A549 (cell line): ENCODE results near the gene CTDSPL. TPM values are rescaled to one million over a fixed set of nuclear protein-coding genes. Genes with fewer than 3 reads are reported as not detected.

Experiments
- ATAC-seq, 2 experiments: fragments of 200-7000 bp in 1 of 2; fragments of >200 bp in 1 of 2; cut with Nextera tagmentation in 1 of 2; cut with Tn5 transposase in 1 of 2; 3 replicates each; pipeline versions ENCODE4 v1.8.0 to v1.9.1; 2018 to 2020; ENCODE audit warnings: mild to moderate bottlenecking in 1 of 2, moderate library complexity in 1 of 2
- CTCF ChIA-PET: fragments of 300-600 bp; sonication (Branson Sonifier 250); formaldehyde crosslinking; extraction: SDS; loops from one replicate; lab custom pipeline; 2021; ENCODE audit warnings: antibody characterized with exemption, inconsistent platforms; lab: Yijun Ruan, JAX
- POLR2A ChIA-PET: fragments of 350-600 bp; formaldehyde crosslinking; extraction: SDS; loops from one replicate; lab custom pipeline; 2021; ENCODE audit warnings: antibody characterized with exemption, inconsistent platforms; lab: Yijun Ruan, JAX
- DNase-seq, 2 experiments: peaks; one replicate each; pipeline versions ENCODE4 v3.0.0 to v3.0.0-alpha.2; 2011 to 2016; ENCODE audit warnings: low read depth in 1 of 2, low spot score in 1 of 2
- FAIRE-seq: peaks from 2 replicates; lab custom pipeline; 2011; peaks lifted over from hg19 to GRCh38; lab: Jason Lieb, UNC
- H3K27ac ChIP-seq, 2 experiments: fragments of >200 bp; sonication (Bioruptor Twin); formaldehyde crosslinking; 3 replicates each; pipeline ENCODE4 v1.5.1; 2016 to 2017
- H3K4me1 ChIP-seq: fragments of >200 bp; sonication (Bioruptor Twin); formaldehyde crosslinking; 3 replicates; pipeline ENCODE4 v1.6.1; 2016
- H3K4me2 ChIP-seq: fragments of >200 bp; sonication (Bioruptor Twin); formaldehyde crosslinking; 3 replicates; pipeline ENCODE4 v1.6.1; 2016
- H3K4me3 ChIP-seq: fragments of >200 bp; sonication (Bioruptor Twin); formaldehyde crosslinking; 3 replicates; pipeline ENCODE4 v1.5.1; 2016
- H3K9me3 ChIP-seq: fragments of >200 bp; sonication (Bioruptor Twin); formaldehyde crosslinking; 3 replicates; pipeline ENCODE4 v1.6.1; 2016
- BHLHE40 ChIP-seq: IDR thresholded peaks from 2 replicates; pipeline ENCODE4 v1.6.1; 2012; ENCODE audit warnings: low read depth, low read length, inconsistent platforms
- CBX2 ChIP-seq: fragments of 200-600 bp; sonication (generic); IDR thresholded peaks from 2 replicates; pipeline ENCODE4 v1.6.1; 2016; ENCODE audit warnings: low read depth, mild to moderate bottlenecking, borderline replicate concordance
- CBX8 ChIP-seq: fragments of 200-600 bp; sonication (generic); IDR thresholded peaks from 2 replicates; pipeline ENCODE4 v1.6.1; 2016
- EHMT2 ChIP-seq: fragments of 200-600 bp; sonication (generic); IDR thresholded peaks from 2 replicates; pipeline ENCODE4 v1.6.1; 2016; ENCODE audit warnings: antibody characterized with exemption, low read depth, mild to moderate bottlenecking, moderate library complexity
- ELK1 ChIP-seq: fragments of 150-350 bp; IDR thresholded peaks from 2 replicates; pipeline ENCODE4 v1.6.1; 2014; ENCODE audit warnings: low read depth, mild to moderate bottlenecking, low read length
- FOXS1 ChIP-seq: fragments of 250-450 bp; sonication (Bioruptor Pico); IDR thresholded peaks from 2 replicates; pipeline ENCODE4 v1.5.0; 2020; ENCODE audit warnings: mild to moderate bottlenecking, moderate library complexity
- HOXB13 ChIP-seq: fragments of 250-450 bp; sonication (Bioruptor Pico); IDR thresholded peaks from 2 replicates; pipeline ENCODE4 v1.5.0; 2020; ENCODE audit warnings: low read depth, mild to moderate bottlenecking, moderate library complexity
- JUN ChIP-seq, 2 experiments: fragments of >200 bp; sonication (Bioruptor Twin); formaldehyde crosslinking; IDR thresholded peaks; 2 replicates in 1 of 2; 3 replicates in 1 of 2; pipeline ENCODE4 v1.6.1; 2016 to 2017
- JUNB ChIP-seq: fragments of >200 bp; sonication (Bioruptor Twin); formaldehyde crosslinking; IDR thresholded peaks from 2 replicates; pipeline ENCODE4 v1.6.1; 2016
- KDM1A ChIP-seq: fragments of 200-600 bp; sonication (generic); IDR thresholded peaks from 2 replicates; pipeline ENCODE4 v1.6.1; 2016; ENCODE audit warnings: low read depth, mild to moderate bottlenecking
- MAZ ChIP-seq: fragments of 150-350 bp; IDR thresholded peaks from 2 replicates; pipeline ENCODE4 v1.6.1; 2014; ENCODE audit warnings: antibody characterized with exemption, low read depth, low read length, borderline replicate concordance
- NPAS2 ChIP-seq: fragments of 250-450 bp; sonication (Bioruptor Pico); IDR thresholded peaks from 2 replicates; pipeline ENCODE4 v1.8.0; 2022; ENCODE audit warnings: mild to moderate bottlenecking, moderate library complexity, borderline replicate concordance
- PHF8 ChIP-seq: fragments of 200-600 bp; sonication (generic); IDR thresholded peaks from 2 replicates; pipeline ENCODE4 v1.6.1; 2016; ENCODE audit warnings: low read depth, mild to moderate bottlenecking, antibody characterized with exemption, moderate library complexity, borderline replicate concordance
- RARB ChIP-seq: fragments of 250-450 bp; sonication (Bioruptor Pico); IDR thresholded peaks from 2 replicates; pipeline ENCODE4 v1.8.0; 2021; ENCODE audit warnings: mild to moderate bottlenecking, moderate library complexity
- RCOR1 ChIP-seq: fragments of 150-350 bp; IDR thresholded peaks from 2 replicates; pipeline ENCODE4 v1.6.1; 2014; ENCODE audit warnings: antibody characterized with exemption, low read length, low read depth
- RNF2 ChIP-seq: fragments of 200-600 bp; sonication (generic); IDR thresholded peaks from 2 replicates; pipeline ENCODE4 v1.6.1; 2016; ENCODE audit warnings: low read depth, mild to moderate bottlenecking, antibody characterized with exemption, moderate library complexity, borderline replicate concordance
- TP53 ChIP-seq: fragments of 250-450 bp; sonication (Bioruptor Pico); IDR thresholded peaks from 2 replicates; pipeline ENCODE4 v1.5.0; 2021; ENCODE audit warnings: mild to moderate bottlenecking, moderate library complexity
- ZNF302 ChIP-seq: fragments of 250-450 bp; sonication (Bioruptor Pico); IDR thresholded peaks from 2 replicates; pipeline ENCODE4 v1.9.0; 2021; ENCODE audit warnings: inconsistent platforms, mild to moderate bottlenecking, moderate library complexity
- ZSCAN20 ChIP-seq: fragments of 250-450 bp; sonication (Bioruptor Pico); IDR thresholded peaks from 2 replicates; pipeline ENCODE4 v1.8.0; 2022; ENCODE audit warnings: mild to moderate bottlenecking, moderate library complexity
- WGBS: methylation state at CpG from one replicate; pipeline ENCODE4 v1.1.6; 2017; ENCODE audit errors: missing lambda C conversion rate; 5-methylcytosine and 5-hydroxymethylcytosine counted together
- polyA plus RNA-seq, 4 experiments: library from polyadenylated mRNA; depleted of rRNA in 3 of 4; stranded (reverse); fragments of >200 nt; fragmentation: RNase III in 1 of 4; extraction: RNeasy Plus Mini Kit Qiagen cat#74134 plus additional on column Dnase treatment in 1 of 4; gene quantifications; 2 replicates in 3 of 4; 3 replicates in 1 of 4; pipeline ENCODE4 v1.2.3, GENCODE V29; 2011 to 2017
- TF ChIP-seq, protein P1 (sequence below): IDR thresholded peaks from 2 replicates; pipeline ENCODE4 v1.6.1; 2012
- TF ChIP-seq, protein P2 (sequence below): fragments of >200 bp; sonication (Bioruptor Twin); formaldehyde crosslinking; IDR thresholded peaks from 3 replicates; pipeline ENCODE4 v1.6.1; 2016
- TF ChIP-seq, protein P3 (sequence below): fragments of 250-450 bp; sonication (Bioruptor Pico); IDR thresholded peaks from 2 replicates; pipeline ENCODE4 v1.5.0; 2020; ENCODE audit warnings: low read depth, mild to moderate bottlenecking, moderate library complexity
- TF ChIP-seq, protein P4 (sequence below): fragments of >200 bp; sonication (Bioruptor Twin); formaldehyde crosslinking; IDR thresholded peaks from 3 replicates; pipeline ENCODE4 v1.5.1; 2016
- TF ChIP-seq, protein P5 (sequence below): IDR thresholded peaks from 2 replicates; pipeline ENCODE4 v1.6.1; 2012

CTDSPL gene
- polyA plus RNA-seq, 2 of the 4 experiments (the other 2 are of a cell fraction): 9.9 to 35.1 TPM

DNA sequence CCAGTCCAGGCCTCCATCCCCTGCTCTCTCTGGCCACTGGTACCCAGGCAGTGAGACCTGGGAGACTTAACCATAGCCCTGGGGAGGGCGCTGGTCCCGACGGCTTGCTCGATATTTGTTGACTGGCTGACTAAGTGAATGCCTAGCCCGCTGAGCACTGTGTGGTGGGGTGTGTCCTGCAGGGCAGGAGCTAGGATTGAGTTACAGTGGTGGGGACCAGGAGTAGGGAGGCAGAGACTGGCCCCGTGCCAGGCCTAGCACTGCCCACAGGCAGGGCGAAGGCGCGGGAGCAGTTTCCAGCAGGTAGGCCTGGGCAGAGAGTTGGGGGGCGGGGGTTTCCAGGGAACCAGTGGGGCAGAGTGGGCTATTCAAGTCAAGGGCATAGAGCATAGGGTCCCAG is 128.8 kb downstream of the CTDSPL start, which contains the start of gene VILL:
TSS of gene VILL (plus strand) at position 260 of the 400 bp plus-strand sequence. CDS start 2,887 bp downstream, outside the sequence.
- no peak within 1 kb of the TSS for H3K27ac ChIP-seq
- TF ChIP-seq, protein P1, sequence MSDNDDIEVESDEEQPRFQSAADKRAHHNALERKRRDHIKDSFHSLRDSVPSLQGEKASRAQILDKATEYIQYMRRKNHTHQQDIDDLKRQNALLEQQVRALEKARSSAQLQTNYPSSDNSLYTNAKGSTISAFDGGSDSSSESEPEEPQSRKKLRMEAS: no peak
- TF ChIP-seq, protein P2, sequence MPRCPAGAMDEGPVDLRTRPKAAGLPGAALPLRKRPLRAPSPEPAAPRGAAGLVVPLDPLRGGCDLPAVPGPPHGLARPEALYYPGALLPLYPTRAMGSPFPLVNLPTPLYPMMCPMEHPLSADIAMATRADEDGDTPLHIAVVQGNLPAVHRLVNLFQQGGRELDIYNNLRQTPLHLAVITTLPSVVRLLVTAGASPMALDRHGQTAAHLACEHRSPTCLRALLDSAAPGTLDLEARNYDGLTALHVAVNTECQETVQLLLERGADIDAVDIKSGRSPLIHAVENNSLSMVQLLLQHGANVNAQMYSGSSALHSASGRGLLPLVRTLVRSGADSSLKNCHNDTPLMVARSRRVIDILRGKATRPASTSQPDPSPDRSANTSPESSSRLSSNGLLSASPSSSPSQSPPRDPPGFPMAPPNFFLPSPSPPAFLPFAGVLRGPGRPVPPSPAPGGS: no peak
- TF ChIP-seq TP53 (no peak), ELK1 (no peak), BHLHE40 (no peak), JUN (IDR thresholded peaks at IDR 0.05) (no peak), KDM1A (no peak), HOXB13 (CRISPR knock-in tag) (no peak), RNF2 (no peak), RCOR1 (no peak), EHMT2 (no peak), ZSCAN20 (CRISPR knock-in tag) (no peak)
- TF ChIP-seq, protein P3, sequence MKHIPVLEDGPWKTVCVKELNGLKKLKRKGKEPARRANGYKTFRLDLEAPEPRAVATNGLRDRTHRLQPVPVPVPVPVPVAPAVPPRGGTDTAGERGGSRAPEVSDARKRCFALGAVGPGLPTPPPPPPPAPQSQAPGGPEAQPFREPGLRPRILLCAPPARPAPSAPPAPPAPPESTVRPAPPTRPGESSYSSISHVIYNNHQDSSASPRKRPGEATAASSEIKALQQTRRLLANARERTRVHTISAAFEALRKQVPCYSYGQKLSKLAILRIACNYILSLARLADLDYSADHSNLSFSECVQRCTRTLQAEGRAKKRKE (CRISPR knock-in tag): no peak
- no peak for FAIRE-seq

DNA sequence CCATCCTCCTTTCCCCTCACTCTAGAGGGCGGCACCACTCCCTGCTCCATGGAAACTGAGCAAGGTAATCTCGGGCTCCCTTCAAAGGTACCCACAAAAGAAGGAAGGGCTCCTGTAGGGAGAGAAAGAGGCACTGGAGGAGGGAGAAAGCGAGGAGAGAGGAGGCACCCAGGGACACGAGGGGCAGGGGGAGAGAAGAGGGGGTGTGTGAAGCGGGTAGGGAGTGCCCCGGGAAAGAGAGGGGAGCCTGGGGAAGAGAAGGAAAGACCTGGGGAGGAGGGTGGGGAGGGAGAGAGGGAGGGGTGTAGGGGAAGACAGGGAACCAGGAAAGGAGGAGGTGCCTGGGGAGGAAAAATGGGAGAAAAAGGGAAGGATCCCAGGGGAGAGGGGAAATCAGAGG is 129.4 kb downstream of the CTDSPL start:
- ChIA-PET POLR2A (no interaction called here), CTCF (no interaction called here)
- FAIRE-seq (no peak), ATAC-seq (no peak), DNase-seq (no peak)
- H3K4me1 ChIP-seq: peaks cover 14% of the 10 kb centered on the region
- no peak for TF ChIP-seq PHF8
- no peak for TF ChIP-seq HOXB13 (CRISPR knock-in tag)
- no peak for TF ChIP-seq RARB (CRISPR knock-in tag)
- TF ChIP-seq CBX8: no peak
- no peak for TF ChIP-seq FOXS1
- no peak for TF ChIP-seq MAZ
- no peak for TF ChIP-seq CBX2
- TF ChIP-seq, protein P4, sequence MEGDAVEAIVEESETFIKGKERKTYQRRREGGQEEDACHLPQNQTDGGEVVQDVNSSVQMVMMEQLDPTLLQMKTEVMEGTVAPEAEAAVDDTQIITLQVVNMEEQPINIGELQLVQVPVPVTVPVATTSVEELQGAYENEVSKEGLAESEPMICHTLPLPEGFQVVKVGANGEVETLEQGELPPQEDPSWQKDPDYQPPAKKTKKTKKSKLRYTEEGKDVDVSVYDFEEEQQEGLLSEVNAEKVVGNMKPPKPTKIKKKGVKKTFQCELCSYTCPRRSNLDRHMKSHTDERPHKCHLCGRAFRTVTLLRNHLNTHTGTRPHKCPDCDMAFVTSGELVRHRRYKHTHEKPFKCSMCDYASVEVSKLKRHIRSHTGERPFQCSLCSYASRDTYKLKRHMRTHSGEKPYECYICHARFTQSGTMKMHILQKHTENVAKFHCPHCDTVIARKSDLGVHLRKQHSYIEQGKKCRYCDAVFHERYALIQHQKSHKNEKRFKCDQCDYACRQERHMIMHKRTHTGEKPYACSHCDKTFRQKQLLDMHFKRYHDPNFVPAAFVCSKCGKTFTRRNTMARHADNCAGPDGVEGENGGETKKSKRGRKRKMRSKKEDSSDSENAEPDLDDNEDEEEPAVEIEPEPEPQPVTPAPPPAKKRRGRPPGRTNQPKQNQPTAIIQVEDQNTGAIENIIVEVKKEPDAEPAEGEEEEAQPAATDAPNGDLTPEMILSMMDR: no peak
- no peak for TF ChIP-seq ZNF302
- TF ChIP-seq NPAS2 (CRISPR knock-in tag): no peak
- TF ChIP-seq JUNB: no peak
- TF ChIP-seq, protein P5, sequence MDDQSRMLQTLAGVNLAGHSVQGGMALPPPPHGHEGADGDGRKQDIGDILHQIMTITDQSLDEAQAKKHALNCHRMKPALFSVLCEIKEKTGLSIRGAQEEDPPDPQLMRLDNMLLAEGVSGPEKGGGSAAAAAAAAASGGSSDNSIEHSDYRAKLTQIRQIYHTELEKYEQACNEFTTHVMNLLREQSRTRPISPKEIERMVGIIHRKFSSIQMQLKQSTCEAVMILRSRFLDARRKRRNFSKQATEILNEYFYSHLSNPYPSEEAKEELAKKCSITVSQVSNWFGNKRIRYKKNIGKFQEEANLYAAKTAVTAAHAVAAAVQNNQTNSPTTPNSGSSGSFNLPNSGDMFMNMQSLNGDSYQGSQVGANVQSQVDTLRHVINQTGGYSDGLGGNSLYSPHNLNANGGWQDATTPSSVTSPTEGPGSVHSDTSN: no peak
- no peaks in the 10 kb centered on the region for H3K9me3 ChIP-seq
- H3K4me3 ChIP-seq: no peak overlapping the region
- no peak overlapping the region for H3K27ac ChIP-seq
- WGBS: 72% methylated on average over 6 of the region's 6 CpGs
- H3K4me2 ChIP-seq: no peak overlapping the region

More for the DNA sequence above, 128.8 kb downstream of the CTDSPL start, which contains the start of gene VILL:
- DNase-seq (no peak), ATAC-seq (peak in 1 of 2 experiments; percentile 12; a peak in 2 of 6 replicates)
- CTCF ChIA-PET: interaction anchor here (0.6 to 1.5 kb wide), 2 partner anchors 10 to 23 kb away, joined by 3 to 5 read pairs; no protein-coding TSS in a partner anchor
- no peak within 1 kb of the TSS for H3K4me2 ChIP-seq
- WGBS: 54% methylated on average over 8 of the region's 10 CpGs
- no peaks in the 10 kb centered on the region for H3K9me3 ChIP-seq
- POLR2A ChIA-PET: no interaction called here
- H3K4me1 ChIP-seq: peaks cover 14% of the 10 kb centered on the region
- no peak within 1 kb of the TSS for H3K4me3 ChIP-seq
